NCI-H187 (cell line): ENCODE results near the gene MT1F.

ENCODE experiments used
- DNase-seq, 2 experiments: peaks; one replicate each; lab custom pipeline; 2025; lab: John Stamatoyannopoulos, UW

The MT1F gene

DNA sequence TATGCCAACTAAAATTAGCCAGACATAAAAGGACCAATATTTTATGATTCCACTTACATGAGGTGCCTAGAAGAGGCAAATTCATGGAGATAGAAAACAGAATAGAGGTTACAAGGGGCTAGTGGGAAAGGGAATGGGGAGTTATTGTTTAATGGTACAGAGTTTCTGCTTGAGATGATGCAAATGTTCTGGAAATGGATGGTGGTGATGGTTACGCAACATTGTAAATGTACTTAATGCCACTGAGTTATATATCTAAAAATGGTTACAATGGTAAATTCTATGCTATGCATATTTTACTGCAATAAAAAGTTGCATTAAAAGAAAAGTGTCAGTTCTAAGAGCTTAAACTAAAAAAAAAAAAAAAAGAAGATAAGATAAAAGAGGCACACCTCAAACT lies 42.4 kb downstream of the MT1F start:
- no peak for DNase-seq

- no peak for DNase-seq
Measured at GRCh38 chr16:56700631-56701030, 42.9 kb downstream of the MT1F start.

GRCh38 chr16:56701534-56701933 lies 43.8 kb downstream of the MT1F start:
- DNase-seq: no peak

DNA sequence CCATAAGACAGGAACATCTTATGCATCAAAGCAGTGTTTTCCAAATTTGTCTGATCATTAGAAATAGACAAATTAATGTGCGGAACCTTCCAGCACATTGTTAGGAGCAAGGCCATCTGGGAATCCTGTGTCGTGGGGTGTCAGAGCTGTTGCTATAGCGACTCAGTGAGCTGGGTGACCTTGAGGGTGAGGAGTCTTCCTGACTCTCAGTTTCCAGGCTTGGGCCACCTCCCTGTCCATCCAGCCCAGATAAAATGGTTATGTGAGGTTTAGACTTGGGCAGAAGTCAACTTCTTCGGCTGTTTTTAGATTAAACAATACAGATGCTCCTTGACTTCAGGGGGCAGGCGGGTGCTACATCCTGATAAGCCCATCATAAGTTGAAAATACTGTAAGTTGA lies 45.1 kb downstream of the MT1F start:
- DNase-seq: no peak
